ENCODE results near the gene CDH13. TPM values are rescaled to one million over a fixed set of nuclear protein-coding genes. Genes with fewer than 3 reads are reported as not detected.

CDH13 gene
- total and polyA plus RNA-seq, 10 of the 15 experiments (the other 5 are each of a cell fraction or from before 2014, with no cell fraction given): under 0.01 to 0.05 TPM; not detected in 8

- TF ChIP-seq IRF5 (IDR thresholded peaks at IDR 0.05; ENCODE audit: borderline replicate concordance): no peak
- TF ChIP-seq POLR2AphosphoS5 (IDR thresholded peaks at IDR 0.05; ENCODE audit: low read length): no peak
Measured at GRCh38 chr16:83356986-83357385, 730.2 kb downstream of the CDH13 start (continued).

- DNase-seq (ENCODE audit: low read depth, low spot score): no peak
- Histone ChIP-seq H3K4me1 (ENCODE audit: control insufficient read depth, insufficient read depth, low read length) (no peaks in the 10 kb centered on the region), H3K79me2 (ENCODE audit: control insufficient read depth, insufficient read depth, low read length) (no peaks in the 10 kb centered on the region), H3K9ac (ENCODE audit: control insufficient read depth, insufficient read depth, low read length) (no peak overlapping the region), H3K4me3 (no peak overlapping the region), H4K20me1 (ENCODE audit: control insufficient read depth, insufficient read depth) (no peaks in the 10 kb centered on the region), H3K27ac (ENCODE audit: control insufficient read depth, insufficient read depth) (no peak overlapping the region), H2AFZ (ENCODE audit: control insufficient read depth, low read depth, low read length) (no peak overlapping the region), H3K4me2 (ENCODE audit: control insufficient read depth, insufficient read depth) (no peak overlapping the region), H3K9me3 (replicated peaks; ENCODE audit: control insufficient read depth, insufficient read depth, low read length) (no peaks in the 10 kb centered on the region), H3K27me3 (replicated peaks in 1 of 2; ENCODE audit: control insufficient read depth in 2 of 2, insufficient read depth in 2 of 2, low read length in 1 of 2) (no peaks in the 10 kb centered on the region), H3K36me3 (ENCODE audit: control insufficient read depth in 2 of 2, insufficient read depth in 2 of 2, low read length in 1 of 2) (no peaks in the 10 kb centered on the region)
- no peak for ATAC-seq
- in situ Hi-C loops (cut with MboI): no loop called here
- FAIRE-seq: no peak
- ChIA-PET SMC1A (ENCODE audit: uncharacterized antibody, unreplicated experiment) (no interaction called here), POLR2A (no interaction called here), RAD21 (ENCODE audit: unreplicated experiment) (no interaction called here), CTCF (interaction anchor here (1.3 kb wide), 1 partner anchor 12 kb away, joined by 3 read pairs; no protein-coding TSS in a partner anchor)
- BruUV-seq (replicated peaks): no TSS peak
- intact Hi-C loops (cut with micrococcal nuclease; ENCODE audit: unreplicated experiment): no loop called here
- TF ChIP-seq POLR2AphosphoS5 (IDR thresholded peaks at IDR 0.05; ENCODE audit: low read length): no peak
- no peak for TF ChIP-seq SPI1 (IDR thresholded peaks at IDR 0.05; ENCODE audit: borderline replicate concordance, insufficient read depth, low read depth, low read length)
- TF ChIP-seq RB1 (IDR thresholded peaks at IDR 0.05; ENCODE audit: borderline replicate concordance): no peak
- no peak for TF ChIP-seq KAT2A (conservative IDR thresholded peaks at IDR 0.05; ENCODE audit: control insufficient read depth, low read depth, low read length)
- TF ChIP-seq YBX1 (IDR thresholded peaks at IDR 0.05): no peak
- no peak for TF ChIP-seq NFXL1 (IDR thresholded peaks at IDR 0.05; ENCODE audit: borderline replicate concordance)
- TF ChIP-seq, protein P1, sequence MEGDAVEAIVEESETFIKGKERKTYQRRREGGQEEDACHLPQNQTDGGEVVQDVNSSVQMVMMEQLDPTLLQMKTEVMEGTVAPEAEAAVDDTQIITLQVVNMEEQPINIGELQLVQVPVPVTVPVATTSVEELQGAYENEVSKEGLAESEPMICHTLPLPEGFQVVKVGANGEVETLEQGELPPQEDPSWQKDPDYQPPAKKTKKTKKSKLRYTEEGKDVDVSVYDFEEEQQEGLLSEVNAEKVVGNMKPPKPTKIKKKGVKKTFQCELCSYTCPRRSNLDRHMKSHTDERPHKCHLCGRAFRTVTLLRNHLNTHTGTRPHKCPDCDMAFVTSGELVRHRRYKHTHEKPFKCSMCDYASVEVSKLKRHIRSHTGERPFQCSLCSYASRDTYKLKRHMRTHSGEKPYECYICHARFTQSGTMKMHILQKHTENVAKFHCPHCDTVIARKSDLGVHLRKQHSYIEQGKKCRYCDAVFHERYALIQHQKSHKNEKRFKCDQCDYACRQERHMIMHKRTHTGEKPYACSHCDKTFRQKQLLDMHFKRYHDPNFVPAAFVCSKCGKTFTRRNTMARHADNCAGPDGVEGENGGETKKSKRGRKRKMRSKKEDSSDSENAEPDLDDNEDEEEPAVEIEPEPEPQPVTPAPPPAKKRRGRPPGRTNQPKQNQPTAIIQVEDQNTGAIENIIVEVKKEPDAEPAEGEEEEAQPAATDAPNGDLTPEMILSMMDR (IDR thresholded peaks at IDR 0.05 in 2 of 3, conservative IDR thresholded peaks at IDR 0.05 in 1 of 3; ENCODE audit: control insufficient read depth in 2 of 3, extremely low read depth in 1 of 3, insufficient read depth in 1 of 3, low read depth in 3 of 3, low read length in 3 of 3): no peak
- no peak for TF ChIP-seq EGR1 (IDR thresholded peaks at IDR 0.05; ENCODE audit: borderline replicate concordance in 1 of 2, low read depth in 2 of 2, low read length in 2 of 2)
- TF ChIP-seq CHD4 (IDR thresholded peaks at IDR 0.05): no peak
- no peak for TF ChIP-seq NFYB (IDR thresholded peaks at IDR 0.05; ENCODE audit: insufficient read depth, low read depth, low read length)
- TF ChIP-seq NR2C1 (IDR thresholded peaks at IDR 0.05): no peak
- WGBS (ENCODE audit: insufficient coverage, insufficient replicate concordance, low lambda C conversion rate, missing lambda C conversion rate): 30% methylated on average over 4 of the region's 4 CpGs
Measured at GRCh38 chr16:83363521-83363920, 736.8 kb downstream of the CDH13 start.
